Tibial artery (tissue), 4 donors: Measurements from ENCODE around the gene IL17REL.

Experiments
- DNase-seq, 2 donors: peaks; one replicate each; pipeline ENCODE4 v3.0.0-alpha.2; 2019
- H3K27ac ChIP-seq, 2 donors: fragments of 200-600 bp; sonication (generic) in 1 of 2; 1 replicate in 1 of 2; 2 replicates in 1 of 2; pipeline ENCODE4 v1.5.1; 2018 to 2019; ENCODE audit warnings: mild to moderate bottlenecking in 1 of 2
- H3K27me3 ChIP-seq, 2 donors: fragments of 200-600 bp; sonication (generic) in 1 of 2; one replicate each; pipeline versions ENCODE4 v1.5.1 to v1.6.0; 2016 to 2019
- H3K36me3 ChIP-seq, 3 donors: fragments of 200-600 bp; sonication (generic) in 2 of 3; one replicate each; pipeline ENCODE4 v1.5.1; 2016 to 2019; ENCODE audit warnings: mild to moderate bottlenecking in 2 of 3
- H3K4me1 ChIP-seq, 4 donors: fragments of 200-600 bp; sonication (generic) in 2 of 4; 1 replicate in 3 of 4; 2 replicates in 1 of 4; pipeline ENCODE4 v1.5.1; 2016 to 2019
- H3K4me3 ChIP-seq, 2 donors: fragments of 200-600 bp; sonication (generic) in 1 of 2; 1 replicate in 1 of 2; 2 replicates in 1 of 2; pipeline ENCODE4 v1.5.1; 2018 to 2019; ENCODE audit warnings: mild to moderate bottlenecking in 2 of 2
- H3K9me3 ChIP-seq, 3 donors: fragments of 200-600 bp; sonication (generic) in 1 of 3; one replicate each; pipeline ENCODE4 v1.5.1; 2016 to 2019
- CTCF ChIP-seq, 2 experiments: fragments of 200-600 bp in 1 of 2; fragments of 450-650 bp in 1 of 2; IDR thresholded peaks; one replicate each; pipeline ENCODE4 v1.5.1; 2017 to 2019; ENCODE audit warnings: antibody characterized with exemption in 2 of 2, mild to moderate bottlenecking in 1 of 2, moderate library complexity in 1 of 2
- intact Hi-C: fragments of 100-400 bp; cut with DNase I; formaldehyde crosslinking; loops from one replicate; pipeline ENCODE4 v1.15.0; 2023; ENCODE audit warnings: low total_unique reads

Gene IL17REL

GRCh38 chr22:50034126-50035081 is 21.8 kb upstream of the IL17REL start:
- Histone ChIP-seq H3K36me3 (no peaks in the 10 kb centered on the region), H3K9me3 (peaks cover 0 to 13% (median 7%) of the 10 kb centered on the region in 3 donors), H3K4me3 (no peak overlapping the region), H3K4me1 (peaks cover 0 to 9% (median 4%) of the 10 kb centered on the region in 4 donors), H3K27me3 (peaks cover 0 to 63% of the 10 kb centered on the region in 2 donors), H3K27ac (no peak overlapping the region)
- TF ChIP-seq CTCF (IDR thresholded peaks at IDR 0.05) = no peak
- no peak for DNase-seq
- intact Hi-C loops = no loop called here

GRCh38 chr22:50032941-50033601 is 20.5 kb upstream of the IL17REL start:
- Histone ChIP-seq H3K4me3 (no peak overlapping the region), H3K4me1 (peaks cover 0 to 9% (median 4%) of the 10 kb centered on the region in 4 donors), H3K9me3 (no peaks in the 10 kb centered on the region), H3K27ac (no peak overlapping the region), H3K36me3 (no peaks in the 10 kb centered on the region), H3K27me3 (peaks cover 0 to 66% of the 10 kb centered on the region in 2 donors)
- intact Hi-C loops = no loop called here
- DNase-seq = no peak
- no peak for TF ChIP-seq CTCF (IDR thresholded peaks at IDR 0.05)

- intact Hi-C loops = no loop called here
- no peak for TF ChIP-seq CTCF (IDR thresholded peaks at IDR 0.05)
- DNase-seq = peak in 1 of 2 donors; percentile 60
- peaks cover 0 to 72% of the 10 kb centered on the region in 2 donors for H3K27me3 ChIP-seq
- peaks cover 0 to 9% (median 4%) of the 10 kb centered on the region in 4 donors for H3K4me1 ChIP-seq
- no peak overlapping the region for H3K27ac ChIP-seq
- no peak overlapping the region for H3K4me3 ChIP-seq
- no peaks in the 10 kb centered on the region for H3K36me3 ChIP-seq
- H3K9me3 ChIP-seq = no peaks in the 10 kb centered on the region
Observed at GRCh38 chr22:50032109-50032871, 19.7 kb upstream of the IL17REL start.

- no peak for TF ChIP-seq CTCF (IDR thresholded peaks at IDR 0.05)
- no peak overlapping the region for H3K27ac ChIP-seq
- DNase-seq = peak in 1 of 2 donors; percentile 62
- peaks cover 0 to 75% of the 10 kb centered on the region in 2 donors for H3K27me3 ChIP-seq
- intact Hi-C loops = no loop called here
- no peak overlapping the region for H3K4me3 ChIP-seq
- H3K9me3 ChIP-seq = no peaks in the 10 kb centered on the region
- no peaks in the 10 kb centered on the region for H3K36me3 ChIP-seq
- H3K4me1 ChIP-seq = peaks cover 0 to 9% (median 4%) of the 10 kb centered on the region in 4 donors
Observed at GRCh38 chr22:50031189-50032091, 18.9 kb upstream of the IL17REL start.
